ENCODE measurements around the gene KLHDC8A.
"Not testable (repeated sequence)": the region's sequence is repeated elsewhere in the genome, so short reads cannot be mapped to it uniquely, and the experiment has no call there.

The KLHDC8A gene

DNA sequence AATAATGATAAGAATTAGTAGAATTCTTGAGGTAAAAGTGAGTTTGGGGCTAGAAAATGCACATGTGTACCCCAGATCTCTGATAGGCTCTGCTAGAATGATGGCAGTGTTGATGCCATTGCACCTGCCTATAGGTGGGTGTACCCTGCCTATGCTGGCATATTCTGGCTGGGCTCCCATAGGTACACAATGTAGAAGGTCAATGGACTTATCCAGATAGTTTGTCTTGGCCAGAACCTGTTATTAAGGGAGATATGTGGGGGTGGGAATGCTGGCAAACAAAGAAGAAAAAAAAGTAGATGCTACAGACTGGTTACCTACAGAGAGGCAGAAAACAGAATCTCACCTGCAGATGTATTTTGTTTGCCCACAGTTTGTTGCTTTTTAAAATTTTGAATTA lies 14.1 kb upstream of the KLHDC8A start:
- DNase-seq: no peak

DNA sequence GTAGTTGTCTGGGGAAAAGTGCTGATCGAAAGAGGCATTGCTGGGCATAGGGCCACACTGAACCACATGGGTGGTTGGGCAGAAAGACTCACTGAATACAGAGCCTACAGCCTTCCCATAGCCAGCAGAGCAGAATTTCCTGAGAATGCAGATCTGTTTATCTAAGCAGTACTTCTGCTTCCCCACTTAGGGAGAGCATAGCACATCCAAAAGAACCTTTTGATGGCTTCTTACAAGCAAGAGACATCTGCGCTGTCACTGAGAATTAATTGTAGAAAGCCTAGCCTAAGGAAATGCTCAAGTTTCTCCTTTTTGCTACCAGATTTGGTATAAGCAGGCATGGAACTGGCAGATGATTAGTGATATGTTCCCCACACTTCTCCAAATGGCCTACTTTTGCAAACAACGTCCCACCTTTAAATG lies 13.0 kb upstream of the KLHDC8A start:
- DNase-seq: no peak

DNA sequence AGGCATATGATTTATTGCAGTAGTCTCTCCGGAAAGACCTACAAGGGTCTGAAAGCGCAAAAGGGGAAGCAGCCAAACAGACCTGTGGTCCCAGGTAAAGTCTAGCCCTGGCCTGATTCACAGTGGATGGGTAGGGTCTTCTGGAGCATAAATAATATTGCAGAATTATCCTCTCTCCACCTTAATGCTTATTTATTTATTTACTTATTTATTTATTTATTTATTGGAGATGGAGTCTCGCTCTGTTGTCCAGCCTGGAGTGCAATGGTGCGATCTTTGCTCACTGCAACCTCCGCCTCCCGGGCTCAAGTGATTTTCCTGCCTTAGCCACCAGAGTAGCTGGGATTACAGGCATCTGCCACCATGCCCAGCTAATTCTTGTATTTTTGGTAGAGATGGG lies 11.8 kb upstream of the KLHDC8A start:
- DNase-seq: no peak

DNA sequence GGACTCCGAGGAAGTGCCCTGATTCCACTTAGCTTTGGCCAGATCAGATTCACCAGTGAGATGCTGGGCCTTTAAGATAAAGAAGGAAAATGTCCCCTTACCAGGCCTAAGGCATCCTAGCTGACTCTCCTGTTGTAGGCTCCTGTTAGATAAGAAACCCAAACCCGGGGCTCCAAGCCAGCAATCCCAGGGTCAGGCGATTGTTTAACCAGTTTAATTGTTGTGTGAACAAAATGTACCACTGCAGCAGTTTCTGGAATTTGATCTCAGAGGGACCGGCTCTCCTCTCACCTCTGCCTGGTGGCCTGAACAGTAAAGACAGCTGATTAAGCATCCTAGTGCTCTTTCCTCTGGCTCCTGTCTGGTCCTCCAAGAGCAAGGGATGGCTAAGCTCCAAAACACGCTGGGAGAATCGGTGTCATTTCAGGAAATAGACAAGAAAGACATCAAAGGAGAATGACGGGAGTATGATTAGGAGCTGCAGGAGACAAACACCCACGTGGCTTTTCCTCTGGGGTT lies 9.3 kb upstream of the KLHDC8A start:
- DNase-seq: no peak

DNA sequence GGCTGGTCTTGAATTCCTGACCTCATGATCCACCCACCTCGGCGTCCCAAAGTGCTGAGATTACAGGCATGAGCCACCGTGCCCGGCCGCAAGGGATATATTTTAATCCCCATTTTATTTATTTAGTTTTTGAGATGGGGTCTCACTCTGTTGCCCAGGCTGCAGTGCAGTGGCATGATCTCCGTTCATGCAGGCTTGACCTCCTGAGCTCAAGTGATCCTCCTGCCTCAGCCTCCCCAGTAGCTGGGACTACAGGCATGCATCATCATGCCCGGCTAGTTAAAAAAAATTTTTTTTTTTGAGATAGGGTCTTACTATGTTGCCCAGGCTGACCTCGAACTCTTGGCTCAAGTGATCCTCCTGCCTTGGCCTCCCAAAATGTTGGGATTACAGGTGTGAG lies 8.4 kb upstream of the KLHDC8A start:
- not testable (repeated sequence) for DNase-seq

DNA sequence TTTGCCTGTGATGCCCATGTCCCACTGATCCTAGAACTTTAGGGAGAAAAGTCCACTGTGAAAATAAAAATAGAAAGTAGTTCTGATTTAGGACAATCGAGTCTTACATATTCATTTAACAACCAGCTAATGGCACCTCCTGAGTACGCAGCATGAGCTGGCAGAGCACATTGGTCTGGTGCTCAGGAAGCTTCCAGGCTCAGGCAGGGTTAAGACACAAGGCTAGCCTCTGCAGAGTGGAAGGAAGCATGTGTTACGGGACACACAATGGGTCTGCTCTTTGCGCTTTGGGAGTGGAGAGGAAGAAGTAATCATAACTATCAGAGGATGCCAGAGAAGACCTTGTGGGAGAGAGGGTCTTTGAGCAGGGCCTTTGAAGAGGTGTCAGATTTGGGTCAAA lies 4.2 kb upstream of the KLHDC8A start:
- DNase-seq: no peak

DNA sequence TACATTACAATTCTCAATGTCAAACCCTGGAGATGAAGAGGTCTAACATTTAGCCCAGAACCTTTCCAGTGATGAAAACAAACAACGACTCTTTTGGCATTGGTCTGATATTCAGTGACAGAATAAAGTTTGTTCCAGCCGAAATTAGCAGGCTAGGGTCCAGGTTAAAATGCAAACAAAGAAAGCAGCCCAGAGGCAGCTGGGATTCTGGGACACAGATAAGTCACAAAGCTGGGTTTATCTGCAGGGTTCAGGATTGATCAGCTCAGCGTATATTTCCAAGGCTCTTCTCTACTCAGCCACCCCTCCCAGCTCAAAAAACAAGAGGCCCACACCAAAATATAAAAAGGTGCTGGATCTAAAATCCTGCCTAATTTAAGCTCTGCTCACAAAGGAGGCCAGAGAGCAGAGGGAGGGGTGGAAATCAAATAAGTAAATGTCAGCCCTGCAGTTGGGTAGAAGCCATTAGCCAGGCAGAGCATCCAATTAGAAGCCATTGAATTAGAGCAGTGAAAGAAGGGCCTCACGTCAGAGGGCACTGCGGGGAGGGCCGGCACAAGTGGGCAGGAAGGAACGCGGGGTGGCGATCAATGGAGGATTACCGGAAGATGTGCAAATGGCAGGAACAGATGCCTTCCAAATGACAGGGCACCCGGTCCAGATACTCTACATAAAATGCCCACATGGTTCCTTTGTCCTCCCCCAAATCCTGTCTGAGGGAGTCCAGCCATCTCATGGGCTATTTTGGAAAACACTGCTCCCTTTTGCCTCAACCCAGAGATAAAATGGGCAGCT lies 3.2 kb upstream of the KLHDC8A start:
- DNase-seq: peak; percentile 48

DNA sequence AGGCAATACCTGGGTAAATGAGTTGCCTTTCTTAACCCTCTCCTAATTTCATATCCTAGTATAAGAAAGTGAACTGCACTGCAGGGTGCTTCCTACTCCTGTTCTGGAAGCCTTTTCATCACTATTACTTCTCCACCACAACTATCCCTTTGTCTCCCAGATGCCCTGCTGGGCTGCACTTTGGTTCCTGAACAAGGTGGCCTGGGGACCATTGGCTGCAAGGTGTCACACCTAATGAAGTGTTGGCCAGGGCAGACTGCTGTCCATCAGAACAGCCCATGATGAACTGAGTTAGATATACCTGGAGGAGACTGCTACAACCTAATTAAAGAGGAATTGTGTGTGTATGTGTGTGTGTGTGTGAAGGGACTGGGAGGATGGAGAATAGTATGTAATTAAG lies 1.9 kb upstream of the KLHDC8A start:
- DNase-seq: no peak

DNA sequence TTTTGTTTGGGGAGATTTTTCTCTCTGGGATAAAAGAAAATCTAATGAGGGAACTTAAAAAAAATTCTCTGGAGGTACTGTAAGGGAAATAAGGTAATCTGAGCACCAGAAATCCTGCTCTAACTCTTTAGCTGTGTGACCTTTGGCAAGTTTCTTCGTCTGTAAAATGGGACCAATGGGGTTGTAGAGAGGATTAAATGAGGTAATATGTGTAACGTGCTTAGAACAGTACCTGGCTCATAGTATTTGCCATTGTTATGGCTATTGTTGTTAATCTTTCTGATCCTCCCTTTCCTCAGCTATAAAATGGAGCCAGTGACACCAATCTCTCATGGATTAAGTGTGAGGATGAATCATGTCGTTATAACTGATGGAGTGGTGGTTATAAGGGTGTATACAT lies 845 bp upstream of the KLHDC8A start:
- DNase-seq: no peak

DNA sequence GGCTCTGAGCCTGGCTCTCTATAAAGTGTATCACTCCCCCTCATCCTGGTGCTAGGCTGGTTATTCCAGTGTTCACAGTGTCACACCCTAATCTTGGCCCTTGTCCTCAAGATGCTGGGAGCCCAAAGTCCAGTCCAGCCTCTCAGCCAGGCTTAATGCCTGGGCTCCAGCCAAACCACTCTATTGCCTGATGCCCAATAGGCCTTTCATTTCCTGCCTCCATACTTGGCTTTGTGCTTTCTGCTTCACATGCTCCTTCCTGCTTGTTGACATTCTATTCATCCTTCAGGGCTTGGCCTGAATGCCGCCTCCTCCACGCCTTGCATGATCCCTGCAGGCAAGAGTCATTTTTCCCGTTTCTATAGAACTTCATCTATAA lies 1.7 kb downstream of the KLHDC8A start:
- peak; percentile 40 for DNase-seq

DNA sequence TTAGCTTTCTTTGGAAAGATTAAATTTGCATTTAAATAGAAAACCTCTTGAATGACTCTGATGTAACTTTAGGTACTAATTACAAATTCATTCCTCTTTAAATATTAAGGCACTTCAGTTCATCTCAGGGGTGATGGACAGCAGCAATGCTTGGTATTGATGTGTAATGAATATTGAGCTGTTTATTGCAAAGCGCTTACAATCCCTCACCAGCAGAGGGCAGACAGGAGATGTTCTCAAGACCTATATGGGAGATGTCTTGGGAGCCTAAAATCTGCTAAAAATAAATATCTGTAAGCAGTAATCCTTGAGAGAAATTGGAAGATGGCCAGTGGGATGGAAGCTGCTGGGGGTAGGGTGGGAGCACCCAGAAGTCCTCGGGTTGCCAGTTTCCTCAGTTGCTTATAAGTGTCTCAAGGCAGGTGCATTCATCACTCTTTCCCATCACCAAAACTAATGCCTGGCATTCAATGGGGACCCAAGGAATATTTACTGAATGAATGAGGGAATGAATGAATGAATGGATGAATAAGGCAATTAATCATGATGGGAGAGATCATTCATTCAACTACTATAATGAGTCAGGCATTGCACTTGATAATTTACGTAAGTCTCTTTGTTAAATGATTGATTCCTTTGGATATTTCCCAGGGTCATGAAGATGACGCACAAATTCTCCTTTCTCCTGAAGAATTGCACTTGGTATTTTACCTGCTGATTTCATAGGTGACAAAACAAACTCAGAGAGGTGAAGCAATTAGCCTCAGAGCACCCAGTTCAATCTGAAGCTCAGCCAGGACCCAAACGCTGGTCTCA lies 2.3 kb downstream of the KLHDC8A start:
- DNase-seq: peak; percentile 77

DNA sequence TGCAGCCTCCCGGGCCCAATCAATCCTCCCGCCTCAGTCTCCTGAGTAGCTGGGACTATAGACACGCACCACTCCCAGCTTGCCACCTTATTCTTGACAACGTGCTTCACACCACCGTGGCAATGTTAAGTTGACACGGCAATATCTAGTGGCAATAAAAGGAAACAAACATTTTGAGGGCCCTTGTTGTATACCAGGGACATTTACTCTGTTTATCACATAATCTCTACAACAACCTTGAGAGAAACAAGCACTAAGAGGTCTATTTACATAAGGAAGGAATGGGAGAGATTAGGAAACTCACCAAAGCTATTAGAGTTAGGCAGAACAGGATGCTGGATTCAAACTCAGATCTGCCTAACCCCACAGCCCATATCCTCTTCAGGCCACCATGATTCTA lies 3.1 kb downstream of the KLHDC8A start:
- no peak for DNase-seq

DNA sequence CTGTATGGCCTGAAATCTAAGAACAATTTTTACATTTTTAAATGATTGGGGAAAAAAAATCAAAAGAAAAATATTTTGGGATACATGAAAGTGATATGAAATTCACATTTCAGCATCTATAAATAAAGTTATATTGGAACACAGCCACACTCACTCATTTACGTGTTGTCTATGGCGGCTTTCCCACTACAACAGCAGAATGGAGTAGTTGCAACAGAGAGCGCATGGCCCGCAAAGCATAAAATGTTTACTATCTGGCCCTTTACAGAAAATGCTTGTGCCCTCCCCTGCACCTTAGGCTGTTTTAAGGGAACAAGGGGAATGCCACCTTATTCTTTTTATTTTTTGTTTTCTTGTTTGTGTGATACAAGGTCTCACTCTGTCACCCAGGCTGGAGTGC lies 3.5 kb downstream of the KLHDC8A start:
- no peak for DNase-seq

DNA sequence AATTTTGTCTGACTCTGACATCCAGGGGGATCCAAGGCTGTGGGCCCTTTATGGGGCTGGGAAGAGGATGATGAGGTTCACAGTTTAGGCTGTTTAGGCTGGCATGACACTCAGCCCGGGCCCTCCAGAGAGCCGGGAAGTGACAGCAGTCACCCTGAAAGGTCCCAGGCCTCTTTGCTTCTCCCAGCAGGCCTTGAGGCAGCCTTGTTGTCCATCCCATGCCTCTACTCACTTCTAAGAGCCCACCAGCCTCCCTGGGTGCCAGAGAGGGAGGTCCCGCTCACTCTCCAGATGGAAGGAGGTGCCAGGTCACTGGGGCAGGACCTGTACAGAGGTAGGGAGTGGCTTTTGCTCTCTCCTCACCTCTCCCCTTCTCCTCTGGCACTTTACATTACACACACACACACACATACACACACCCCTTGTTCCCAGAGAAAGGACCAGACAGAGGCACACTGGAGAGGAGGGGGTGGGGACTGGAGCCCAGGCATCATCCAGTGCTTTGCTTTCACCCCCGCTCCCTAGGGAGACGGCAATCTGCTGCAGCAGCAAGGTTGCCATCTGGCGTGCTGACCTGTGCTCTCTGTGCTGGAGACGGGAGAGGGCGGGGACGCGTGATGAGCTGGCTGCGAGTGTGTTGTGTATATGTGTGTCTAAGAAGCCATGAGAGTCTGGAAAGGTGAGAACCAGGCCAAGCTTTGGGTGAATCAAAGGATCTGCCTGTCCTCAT lies 4.6 kb downstream of the KLHDC8A start:
- no peak for DNase-seq

DNA sequence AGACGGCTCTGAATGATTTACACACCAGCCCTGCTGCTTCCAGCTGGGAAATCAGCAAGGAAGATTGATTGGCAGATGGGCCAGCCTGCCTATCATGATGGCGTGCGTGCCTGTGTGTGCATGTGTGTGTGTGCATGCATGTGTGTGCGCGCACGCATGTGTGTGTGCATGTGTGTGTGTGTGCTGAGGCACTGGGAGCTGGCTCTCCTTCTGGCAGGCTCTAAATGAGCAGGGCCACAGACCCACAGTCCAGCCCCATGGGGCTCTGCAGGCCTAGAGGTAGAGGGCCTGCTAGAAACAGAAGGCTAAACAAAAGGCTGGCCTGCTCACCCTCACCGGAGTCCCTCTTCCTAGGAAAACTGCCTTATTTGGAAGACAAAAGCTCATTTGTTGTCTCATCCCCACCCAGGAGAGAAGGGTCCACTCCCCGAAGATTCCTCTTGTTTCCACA lies 6.0 kb downstream of the KLHDC8A start:
- DNase-seq: no peak

DNA sequence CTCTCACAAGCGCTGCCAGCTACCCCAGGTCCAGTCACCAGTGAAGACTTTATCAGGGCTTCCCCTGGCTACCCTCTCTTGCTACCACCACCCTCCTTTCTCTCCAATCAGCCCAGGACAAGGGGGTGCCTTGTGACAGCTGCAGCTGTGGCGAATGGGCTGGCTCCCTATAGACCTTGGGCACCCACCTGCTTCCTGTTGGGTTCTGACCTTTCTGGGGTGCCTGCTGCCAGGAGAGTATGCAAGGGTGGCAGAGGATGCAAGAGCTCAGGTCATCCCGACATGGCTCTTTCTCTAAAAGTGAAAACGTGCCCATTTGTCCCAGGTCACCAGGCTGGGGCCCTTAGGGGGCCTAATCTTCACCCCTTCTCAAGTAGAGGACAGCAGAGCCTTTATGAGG lies 6.6 kb downstream of the KLHDC8A start:
- DNase-seq: no peak

DNA sequence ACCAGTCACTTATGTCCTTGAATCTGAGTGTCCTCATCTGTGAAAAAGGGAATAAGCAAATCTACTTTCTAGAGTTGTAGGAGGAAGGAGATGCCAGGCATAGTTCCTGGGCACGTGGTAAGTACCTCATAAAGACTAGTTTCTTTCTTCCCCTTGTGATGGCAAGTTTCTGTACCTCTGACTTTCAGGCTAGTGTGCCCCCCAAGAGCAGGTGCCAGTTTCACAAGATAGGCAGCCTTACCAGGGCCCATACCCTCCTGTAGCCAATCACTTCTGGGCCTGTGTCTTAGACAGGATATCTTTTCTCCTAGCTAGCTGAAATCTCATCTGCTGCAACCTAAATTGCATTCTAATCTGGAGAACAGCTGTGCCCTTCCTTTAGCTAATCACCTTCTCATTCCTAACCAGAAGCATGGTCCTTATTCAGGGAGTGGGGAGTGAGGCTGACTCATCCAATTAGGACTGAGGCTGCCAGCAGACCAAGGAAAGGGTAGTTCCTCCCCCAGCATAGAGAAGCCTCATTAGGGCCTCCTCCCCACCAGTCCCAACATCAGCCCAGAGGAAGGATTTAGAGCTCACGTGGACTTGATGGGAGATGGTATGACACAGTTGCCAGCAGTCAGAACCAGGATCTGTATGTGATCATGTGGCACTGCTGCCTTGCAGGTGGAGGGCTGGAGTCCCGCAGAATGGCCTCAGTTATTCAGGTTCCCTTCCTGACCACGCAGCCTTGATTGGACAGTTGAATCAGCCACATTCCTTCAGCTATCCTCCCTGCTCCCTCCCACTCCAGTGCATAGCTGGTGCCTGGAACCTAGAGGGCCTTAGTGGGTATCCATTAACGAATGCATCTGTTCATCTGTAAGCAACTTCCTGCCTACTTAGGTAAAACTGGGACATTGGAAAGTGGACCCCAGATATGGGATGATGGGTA lies 7.9 kb downstream of the KLHDC8A start:
- no peak for DNase-seq

DNA sequence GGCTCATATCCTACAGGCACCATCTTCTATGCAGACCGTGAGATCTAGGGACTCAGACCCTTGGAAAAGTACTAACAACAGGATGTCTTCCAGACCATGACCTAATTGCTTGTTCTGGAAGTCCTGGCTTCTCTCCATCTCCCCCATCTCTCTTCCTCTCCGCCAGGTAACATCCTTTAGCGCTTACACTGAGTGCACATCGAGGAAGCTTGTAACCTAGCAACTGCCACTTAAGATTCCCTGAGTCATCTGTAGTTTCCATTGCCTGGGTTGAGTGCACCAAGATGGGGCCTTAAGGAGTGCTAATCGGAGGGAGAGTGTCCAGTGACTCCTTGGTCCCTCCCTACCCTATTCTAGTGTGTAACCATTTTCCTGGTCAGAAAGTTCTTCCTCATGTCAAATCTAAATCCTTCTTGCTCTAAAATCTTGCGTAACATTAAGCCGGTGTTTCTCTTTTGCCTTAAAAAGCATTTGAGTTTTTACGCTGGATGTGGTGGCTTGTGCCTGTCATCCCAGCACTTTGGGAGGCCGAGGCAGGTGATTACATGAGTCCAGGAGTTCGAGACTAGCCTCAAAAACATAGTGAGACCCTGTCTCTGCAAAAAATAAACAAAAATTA lies 9.7 kb downstream of the KLHDC8A start:
- DNase-seq: no peak

DNA sequence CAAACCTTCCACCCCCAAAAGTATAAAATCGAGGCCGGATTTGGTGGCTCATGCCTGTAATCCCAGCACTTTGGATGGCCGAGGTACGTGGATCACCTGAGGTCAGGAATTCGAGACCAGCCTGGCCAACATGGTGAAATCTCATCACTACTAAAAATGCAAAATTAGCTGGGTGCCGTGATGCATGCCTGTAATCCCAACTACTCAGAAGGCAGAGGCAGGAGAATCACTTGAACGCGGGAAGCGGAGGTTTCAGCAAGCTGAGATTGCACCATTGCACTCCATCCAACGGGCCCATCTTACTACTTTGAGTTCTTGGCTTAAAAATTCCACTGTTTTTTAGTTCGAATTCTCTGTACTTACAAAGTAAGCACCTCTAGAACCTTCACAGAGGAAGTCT lies 11.0 kb downstream of the KLHDC8A start:
- DNase-seq: no peak

DNA sequence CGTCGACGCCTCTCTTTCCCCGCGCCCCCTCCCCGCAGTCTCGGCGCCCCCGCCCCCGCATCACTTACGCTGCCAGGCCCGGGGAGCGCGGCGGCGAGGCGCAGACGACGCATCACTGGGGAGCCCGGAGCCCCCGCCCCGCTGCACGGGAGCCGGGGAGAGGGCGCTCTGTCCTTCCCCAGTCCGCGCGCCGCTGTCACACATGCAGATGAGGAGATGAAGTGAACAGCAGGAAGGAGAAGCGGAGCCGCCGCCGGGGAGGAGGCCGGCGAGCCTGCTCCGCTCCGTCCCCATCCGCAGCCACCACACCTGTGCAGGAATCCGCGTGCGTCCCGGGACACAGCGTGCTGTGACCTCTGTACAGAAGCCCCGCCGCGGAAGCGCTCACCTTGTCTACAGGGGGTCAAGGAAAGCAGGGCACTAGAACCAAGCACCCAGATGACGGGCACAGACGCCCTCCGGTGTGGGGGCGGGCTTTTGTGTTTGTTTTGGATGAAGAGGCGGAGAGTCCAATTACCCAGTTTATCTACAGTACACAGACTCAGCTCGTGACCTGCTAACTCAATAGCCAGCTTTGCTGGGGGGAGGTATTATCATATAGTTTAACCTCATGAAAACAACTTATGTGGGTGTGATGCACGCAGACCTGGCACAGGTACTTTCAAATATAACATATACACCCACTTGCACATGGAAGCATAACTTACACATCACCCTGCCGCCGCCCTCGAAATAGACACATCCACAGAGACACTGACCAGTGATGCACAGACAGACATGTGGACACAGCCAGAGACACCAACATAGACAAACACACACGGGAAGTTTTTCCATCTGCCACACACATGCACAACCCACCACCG lies 12.4 kb downstream of the KLHDC8A start:
- DNase-seq: no peak
